SK-N-MC (cell line): Measurements from ENCODE around the gene NAT14.
"Not testable (repeated sequence)": the region's sequence is repeated elsewhere in the genome, so short reads cannot be mapped to it uniquely, and the experiment has no call there.

Experiments used
- EZH2 ChIP-seq: fragments of 200-600 bp; sonication (generic); IDR thresholded peaks from one replicate; pipeline ENCODE4 v1.6.1; 2017; ENCODE audit warnings: antibody characterized with exemption
- FOXP2 ChIP-seq: optimal IDR thresholded peaks from 2 replicates; pipeline ENCODE3; 2011; ENCODE audit warnings: mild to moderate bottlenecking, moderate library complexity; ENCODE audit not compliant: insufficient read depth; ENCODE audit errors: extremely low read length, control extremely low read depth
- POLR2AphosphoS5 ChIP-seq: IDR thresholded peaks from 2 replicates; pipeline ENCODE4 v1.6.1; 2012; ENCODE audit warnings: mild to moderate bottlenecking, low read depth, low read length, borderline replicate concordance

- TF ChIP-seq EZH2, POLR2AphosphoS5, FOXP2: not testable (repeated sequence)
Observed at GRCh38 chr19:55534280-55534679, 49.3 kb downstream of the NAT14 start.
